ENCODE measurements around the gene NR5A1. TPM values are rescaled to one million over a fixed set of nuclear protein-coding genes. Genes with fewer than 3 reads are reported as not detected.

NR5A1 gene
- total and polyA plus RNA-seq, 10 of the 15 experiments (the other 5 are each of a cell fraction or from before 2014, with no cell fraction given), result 0.06 to 0.24 (median 0.08) TPM; not detected in 5

- ChIA-PET POLR2A (no interaction called here), SMC1A (ENCODE audit: uncharacterized antibody, unreplicated experiment) (no interaction called here), RAD21 (ENCODE audit: unreplicated experiment) (no interaction called here), CTCF (interaction anchor here (0.9 to 1.0 kb wide), 3 partner anchors 38 to 321 kb away, joined by 3 to 4 read pairs (median 3); no protein-coding TSS in a partner anchor)
- H3K9me3 ChIP-seq (replicated peaks; ENCODE audit: control insufficient read depth, insufficient read depth, low read length), result no peaks in the 10 kb centered on the region
- no peak for ATAC-seq
- no peaks in the 10 kb centered on the region for H3K36me3 ChIP-seq (ENCODE audit: control insufficient read depth in 2 of 2, insufficient read depth in 2 of 2, low read length in 1 of 2)
- BruUV-seq (replicated peaks), result no TSS peak
- no peak overlapping the region for H3K4me2 ChIP-seq (ENCODE audit: control insufficient read depth, insufficient read depth)
- in situ Hi-C loops (cut with MboI), result no loop called here
- H3K27me3 ChIP-seq (replicated peaks in 1 of 2; ENCODE audit: control insufficient read depth in 2 of 2, insufficient read depth in 2 of 2, low read length in 1 of 2), result peaks cover 5 to 9% of the 10 kb centered on the region in 2 experiments; a peak in 3 of 4 replicates
- H3K27ac ChIP-seq (ENCODE audit: control insufficient read depth, insufficient read depth), result no peak overlapping the region
- no peaks in the 10 kb centered on the region for H3K79me2 ChIP-seq (ENCODE audit: control insufficient read depth, insufficient read depth, low read length)
- no peaks in the 10 kb centered on the region for H4K20me1 ChIP-seq (ENCODE audit: control insufficient read depth, insufficient read depth)
- DNase-seq (ENCODE audit: low read depth, low spot score), result no peak
- H3K9ac ChIP-seq (ENCODE audit: control insufficient read depth, insufficient read depth, low read length), result no peak overlapping the region
- H3K4me3 ChIP-seq, result no peak overlapping the region
- intact Hi-C loops (cut with micrococcal nuclease; ENCODE audit: unreplicated experiment), result no loop called here
- no peaks in the 10 kb centered on the region for H3K4me1 ChIP-seq (ENCODE audit: control insufficient read depth, insufficient read depth, low read length)
- 52% methylated on average over 7 of the region's 7 CpGs for WGBS (ENCODE audit: insufficient coverage, insufficient replicate concordance, low lambda C conversion rate, missing lambda C conversion rate)
- H2AFZ ChIP-seq (ENCODE audit: control insufficient read depth, low read depth, low read length), result no peak overlapping the region
- FAIRE-seq, result no peak
- TF ChIP-seq ZNF687 (IDR thresholded peaks at IDR 0.05), result no peak
- TF ChIP-seq SMARCA5 (IDR thresholded peaks at IDR 0.05), result no peak
- no peak for TF ChIP-seq CBX5 (IDR thresholded peaks at IDR 0.05; ENCODE audit: low read depth)
- no peak for TF ChIP-seq SMC3 (IDR thresholded peaks at IDR 0.05; ENCODE audit: borderline replicate concordance, low read length)
- TF ChIP-seq E2F8 (IDR thresholded peaks at IDR 0.05; ENCODE audit: low read depth, partially characterized antibody), result no peak
- no peak for TF ChIP-seq PAX8 (IDR thresholded peaks at IDR 0.05)
- no peak for TF ChIP-seq MLLT1 (IDR thresholded peaks at IDR 0.05)
- no peak for TF ChIP-seq BMI1 (IDR thresholded peaks at IDR 0.05; ENCODE audit: borderline replicate concordance)
- TF ChIP-seq CHD2 (IDR thresholded peaks at IDR 0.05; ENCODE audit: borderline replicate concordance, low read depth, low read length), result no peak
- TF ChIP-seq TCF3 (IDR thresholded peaks at IDR 0.05; ENCODE audit: borderline replicate concordance, insufficient read depth, low read depth, low read length), result no peak
- TF ChIP-seq SRF (IDR thresholded peaks at IDR 0.05; ENCODE audit: low read depth in 2 of 2, low read length in 2 of 2), result no peak
- no peak for TF ChIP-seq CTCF (IDR thresholded peaks at IDR 0.05 in 2 of 3, conservative IDR thresholded peaks at IDR 0.05 in 1 of 3; ENCODE audit: control insufficient read depth in 2 of 3, extremely low read depth in 1 of 3, insufficient read depth in 1 of 3, low read depth in 3 of 3, low read length in 3 of 3)
- TF ChIP-seq SREBF1 (IDR thresholded peaks at IDR 0.05; ENCODE audit: low read length), result no peak
Measured at GRCh38 chr9:124448019-124448418, 59.2 kb downstream of the NR5A1 start.
